Ramos (cell line): ENCODE measurements around the gene C20orf204.

ENCODE experiments used
- in situ Hi-C: fragments of 300-500 bp; cut with MboI; formaldehyde crosslinking; loops from one replicate; pipeline ENCODE4 v1.14.3; 2022; ENCODE audit warnings: low sequenced_read_pairs; ENCODE audit not compliant: unreplicated experiment

The C20orf204 gene

GRCh38 chr20:64025826-64026412 lies 10.1 kb upstream of the C20orf204 start:
- in situ Hi-C loops = no loop called here

GRCh38 chr20:64027981-64028685 lies 7.8 kb upstream of the C20orf204 start:
- in situ Hi-C loops = no loop called here

- in situ Hi-C loops = no loop called here
Observed at GRCh38 chr20:64029293-64030117, 6.5 kb upstream of the C20orf204 start.

GRCh38 chr20:64030371-64031134 lies 5.4 kb upstream of the C20orf204 start:
- in situ Hi-C loops = no loop called here

GRCh38 chr20:64031822-64032314 lies 4.1 kb upstream of the C20orf204 start:
- in situ Hi-C loops = no loop called here

GRCh38 chr20:64032706-64033624 lies 3.0 kb upstream of the C20orf204 start:
- in situ Hi-C loops = no loop called here

- in situ Hi-C loops = no loop called here
Observed at GRCh38 chr20:64033981-64034493, 1.9 kb upstream of the C20orf204 start.

- in situ Hi-C loops = no loop called here
Observed at GRCh38 chr20:64035066-64035932, 683 bp upstream of the C20orf204 start.

- in situ Hi-C loops = no loop called here
Observed at GRCh38 chr20:64036346-64037198, 590 bp downstream of the C20orf204 start.

GRCh38 chr20:64037199-64037497 lies 1.2 kb downstream of the C20orf204 start:
- in situ Hi-C loops = no loop called here

- in situ Hi-C loops = no loop called here
Observed at GRCh38 chr20:64037498-64038213, 1.7 kb downstream of the C20orf204 start.

- in situ Hi-C loops = no loop called here
Observed at GRCh38 chr20:64038224-64038564, 2.2 kb downstream of the C20orf204 start.

- in situ Hi-C loops = no loop called here
Observed at GRCh38 chr20:64038565-64039292, 2.7 kb downstream of the C20orf204 start.

GRCh38 chr20:64039293-64040160 lies 3.5 kb downstream of the C20orf204 start:
- in situ Hi-C loops = loop anchor here (10.0 kb wide), 1 partner anchor 85 kb away; no protein-coding TSS in a partner anchor
